HFFc6 (cell line): Measurements from ENCODE around the gene TIMM50. TPM values are rescaled to one million over a fixed set of nuclear protein-coding genes. Genes with fewer than 3 reads are reported as not detected.
A peak's percentile ranks its signal among the peaks of the same experiment; 100 is the strongest.
"Not testable (repeated sequence)": the region's sequence is repeated elsewhere in the genome, so short reads cannot be mapped to it uniquely, and the experiment has no call there.

Experiments
- DNase-seq: peaks from one replicate; pipeline ENCODE4 v3.0.0-alpha.2; 2018
- H3K27ac Mint-ChIP-seq: 2 replicates; pipeline ENCODE4 v1.8.0; 2020; ENCODE audit warnings: mild to moderate bottlenecking, mixed read lengths
- H3K27me3 Mint-ChIP-seq: 2 replicates; pipeline ENCODE4 v1.8.0; 2021; ENCODE audit warnings: mild to moderate bottlenecking, moderate library complexity, mixed read lengths; ENCODE audit not compliant: insufficient read depth
- H3K36me3 Mint-ChIP-seq: 2 replicates; pipeline ENCODE4 v1.8.0; 2021; ENCODE audit warnings: low read depth, mixed read lengths
- H3K4me1 Mint-ChIP-seq: 2 replicates; pipeline ENCODE4 v1.8.0; 2020; ENCODE audit warnings: low read depth, mixed read lengths
- H3K4me3 Mint-ChIP-seq: 2 replicates; pipeline ENCODE4 v1.8.0; 2020; ENCODE audit warnings: mild to moderate bottlenecking, moderate library complexity, mixed read lengths
- H3K9me3 Mint-ChIP-seq: 2 replicates; pipeline ENCODE4 v1.8.0; 2020; ENCODE audit warnings: mild to moderate bottlenecking, mixed read lengths
- total RNA-seq, 6 experiments: library from RNA; stranded (reverse); fragmentation: NEBNext Ultra II Directional; extraction: Animal tissue kit (Norgen Biotek cat#: 25700); gene quantifications; 2 replicates in 1 of 6; 3 replicates in 5 of 6; pipeline ENCODE4 v1.2.3, GENCODE V29; 2021
- TF ChIP-seq, protein P1 (sequence below): fragments of 200-600 bp; sonication (generic); IDR thresholded peaks from 2 replicates; pipeline ENCODE4 v1.5.0; 2021; ENCODE audit warnings: antibody characterized with exemption, mild to moderate bottlenecking

The TIMM50 gene
- total RNA-seq, 6 experiments from 2014 or later = 86.2 to 104 (median 92.5) TPM

- peaks cover 3% of the 10 kb centered on the region; the same call in 1 of the 2 replicates for H3K9me3 Mint-ChIP-seq
- peak overlapping the region; percentile 96 for H3K4me3 Mint-ChIP-seq
- peak overlapping the region; percentile 95 for H3K27ac Mint-ChIP-seq
- TF ChIP-seq, protein P1, sequence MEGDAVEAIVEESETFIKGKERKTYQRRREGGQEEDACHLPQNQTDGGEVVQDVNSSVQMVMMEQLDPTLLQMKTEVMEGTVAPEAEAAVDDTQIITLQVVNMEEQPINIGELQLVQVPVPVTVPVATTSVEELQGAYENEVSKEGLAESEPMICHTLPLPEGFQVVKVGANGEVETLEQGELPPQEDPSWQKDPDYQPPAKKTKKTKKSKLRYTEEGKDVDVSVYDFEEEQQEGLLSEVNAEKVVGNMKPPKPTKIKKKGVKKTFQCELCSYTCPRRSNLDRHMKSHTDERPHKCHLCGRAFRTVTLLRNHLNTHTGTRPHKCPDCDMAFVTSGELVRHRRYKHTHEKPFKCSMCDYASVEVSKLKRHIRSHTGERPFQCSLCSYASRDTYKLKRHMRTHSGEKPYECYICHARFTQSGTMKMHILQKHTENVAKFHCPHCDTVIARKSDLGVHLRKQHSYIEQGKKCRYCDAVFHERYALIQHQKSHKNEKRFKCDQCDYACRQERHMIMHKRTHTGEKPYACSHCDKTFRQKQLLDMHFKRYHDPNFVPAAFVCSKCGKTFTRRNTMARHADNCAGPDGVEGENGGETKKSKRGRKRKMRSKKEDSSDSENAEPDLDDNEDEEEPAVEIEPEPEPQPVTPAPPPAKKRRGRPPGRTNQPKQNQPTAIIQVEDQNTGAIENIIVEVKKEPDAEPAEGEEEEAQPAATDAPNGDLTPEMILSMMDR = no peak
- H3K4me1 Mint-ChIP-seq = peaks cover 57% of the 10 kb centered on the region
- peaks cover 7% of the 10 kb centered on the region for H3K27me3 Mint-ChIP-seq
- no peak for DNase-seq
- peaks cover 36% of the 10 kb centered on the region for H3K36me3 Mint-ChIP-seq
Measured at GRCh38 chr19:39446365-39447084, 34.1 kb upstream of the TIMM50 start.

DNA sequence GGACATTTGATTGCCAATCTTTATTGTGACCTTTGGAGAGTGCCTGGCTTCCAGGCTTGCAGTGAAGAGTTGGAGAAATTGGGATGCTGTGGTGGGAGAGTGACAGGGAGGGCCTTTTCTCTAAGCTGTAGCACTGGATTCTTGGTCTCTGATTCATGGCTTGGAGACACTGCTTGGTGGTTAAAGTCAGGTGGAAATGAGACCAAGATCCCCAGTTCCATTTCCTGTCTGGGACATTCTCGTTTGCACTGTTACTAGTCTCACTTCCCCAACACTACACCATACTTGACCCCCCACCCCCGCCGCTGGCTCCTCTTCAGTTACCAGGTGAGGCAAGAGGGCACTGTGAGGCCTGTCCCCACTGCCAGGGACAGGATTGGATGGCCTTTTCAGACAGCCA, 32.4 kb upstream of the TIMM50 start:
- peaks cover 3% of the 10 kb centered on the region; the same call in 1 of the 2 replicates for H3K9me3 Mint-ChIP-seq

GRCh38 chr19:39449116-39449797, 31.4 kb upstream of the TIMM50 start:
- Mint-ChIP-seq H3K9me3 (peaks cover 3% of the 10 kb centered on the region; the same call in 1 of the 2 replicates), H3K4me1 (peaks cover 71% of the 10 kb centered on the region), H3K27ac (peak overlapping the region; percentile 80), H3K27me3 (peaks cover 14% of the 10 kb centered on the region), H3K4me3 (peak overlapping the region; percentile 30; the same call in 1 of the 2 replicates), H3K36me3 (peaks cover 53% of the 10 kb centered on the region)
- no peak for DNase-seq
- TF ChIP-seq, protein P1 = no peak

More for the DNA sequence above, 32.4 kb upstream of the TIMM50 start:
- peak; percentile 57 for DNase-seq
- peak overlapping the region; percentile 96 for H3K4me3 Mint-ChIP-seq
- peaks cover 71% of the 10 kb centered on the region for H3K4me1 Mint-ChIP-seq
- H3K27ac Mint-ChIP-seq = peak overlapping the region; percentile 80
- TF ChIP-seq, protein P1 = no peak
- H3K36me3 Mint-ChIP-seq = peaks cover 51% of the 10 kb centered on the region
- H3K27me3 Mint-ChIP-seq = peaks cover 14% of the 10 kb centered on the region

GRCh38 chr19:39451257-39451656, 29.4 kb upstream of the TIMM50 start:
- not testable (repeated sequence) for DNase-seq, H3K9me3 Mint-ChIP-seq, H3K27ac Mint-ChIP-seq, H3K27me3 Mint-ChIP-seq, H3K4me3 Mint-ChIP-seq
- Mint-ChIP-seq H3K36me3 (peaks cover 41% of the 10 kb centered on the region), H3K4me1 (peaks cover 54% of the 10 kb centered on the region)

DNA sequence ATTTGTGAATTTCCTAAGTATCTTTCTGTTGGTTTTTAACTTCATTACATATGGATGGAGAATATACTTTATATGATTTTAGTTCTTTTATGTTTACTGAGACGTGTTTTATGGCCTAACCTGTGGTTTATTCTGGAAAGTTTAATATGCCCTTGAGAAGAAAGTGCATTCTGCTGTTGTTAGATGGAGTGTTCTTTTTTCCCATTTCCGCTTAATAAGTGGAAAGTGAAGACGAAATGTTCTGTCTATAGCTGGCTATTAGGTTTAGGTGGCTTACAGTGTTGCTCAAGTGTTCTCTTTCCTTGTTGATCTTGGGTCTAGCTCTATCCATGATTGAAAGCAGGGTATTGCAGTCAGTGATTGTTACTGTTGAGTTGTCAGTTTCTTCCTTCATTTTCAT, 17.2 kb upstream of the TIMM50 start:
- no peak overlapping the region for H3K4me3 Mint-ChIP-seq
- TF ChIP-seq, protein P1 = no peak
- peaks cover 40% of the 10 kb centered on the region for H3K36me3 Mint-ChIP-seq
- H3K9me3 Mint-ChIP-seq = no peaks in the 10 kb centered on the region
- no peak for DNase-seq
- H3K4me1 Mint-ChIP-seq = no peaks in the 10 kb centered on the region
- no peak overlapping the region for H3K27ac Mint-ChIP-seq
- no peaks in the 10 kb centered on the region for H3K27me3 Mint-ChIP-seq
